ENCODE measurements around the gene RAC2.

The RAC2 gene

GRCh38 chr22:37221424-37222333 lies 22.4 kb downstream of the RAC2 start:
- no peak for DNase-seq (ENCODE audit: low read depth in 2 of 2)

DNA sequence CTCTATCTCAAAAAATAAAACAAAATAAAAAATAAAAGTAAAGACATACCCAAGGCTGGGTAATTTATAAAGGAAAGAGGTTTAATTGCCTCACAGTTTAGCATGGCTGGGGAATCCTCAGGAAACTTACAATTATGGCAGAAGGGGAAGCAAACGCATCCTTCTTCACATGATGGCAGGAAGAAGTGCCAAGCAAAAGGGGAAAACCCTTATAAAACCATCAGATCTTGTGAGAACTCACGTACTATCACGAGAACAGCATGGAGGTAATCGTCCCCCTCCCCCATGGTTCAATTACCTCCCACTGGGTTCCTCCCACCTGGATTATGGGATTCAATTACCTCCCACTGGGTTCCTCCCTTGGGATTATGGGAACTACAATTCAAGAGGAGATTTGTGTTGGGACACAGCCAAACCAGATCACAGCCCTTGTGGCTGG lies 23.5 kb downstream of the RAC2 start:
- no peak for DNase-seq (ENCODE audit: low read depth in 2 of 2)

- no peak for DNase-seq (ENCODE audit: low read depth in 2 of 2)
These were observed 24.5 kb downstream of the RAC2 start for GRCh38 chr22:37219533-37219932.

DNA sequence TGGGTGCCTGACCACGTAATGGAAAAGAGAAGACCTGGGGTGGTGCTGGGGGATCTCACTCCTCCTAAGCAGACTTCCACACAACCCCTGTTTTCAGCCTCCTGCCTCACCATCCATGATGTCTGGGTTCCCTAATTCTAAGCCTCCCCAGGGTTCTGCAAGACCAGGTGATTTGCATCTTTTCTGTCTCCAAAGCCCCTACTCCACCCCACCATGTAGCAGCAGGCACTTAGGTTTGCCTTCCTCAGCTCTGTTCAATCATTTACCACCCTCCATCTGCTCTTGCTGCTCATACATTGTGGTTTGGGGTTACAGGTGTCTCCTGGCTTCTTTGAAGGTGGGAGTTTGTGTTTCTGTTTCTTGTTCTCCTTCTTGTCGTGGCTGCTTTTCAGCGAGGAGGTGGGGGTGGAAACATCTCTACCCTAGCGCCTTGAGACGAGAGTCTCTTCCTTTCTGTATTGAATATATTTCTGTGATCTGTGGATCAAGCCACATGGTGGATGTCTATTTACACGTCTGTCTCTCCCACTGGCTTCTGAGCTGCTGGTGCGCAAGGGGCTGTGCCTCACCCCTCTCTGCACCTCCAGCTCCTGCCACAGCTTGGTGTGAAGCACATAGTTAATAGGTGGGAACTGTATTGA lies 25.2 kb downstream of the RAC2 start:
- no peak for DNase-seq (ENCODE audit: low read depth in 2 of 2)

- no peak for DNase-seq (ENCODE audit: low read depth in 2 of 2)
These were observed 25.7 kb downstream of the RAC2 start for GRCh38 chr22:37218399-37218770.

DNA sequence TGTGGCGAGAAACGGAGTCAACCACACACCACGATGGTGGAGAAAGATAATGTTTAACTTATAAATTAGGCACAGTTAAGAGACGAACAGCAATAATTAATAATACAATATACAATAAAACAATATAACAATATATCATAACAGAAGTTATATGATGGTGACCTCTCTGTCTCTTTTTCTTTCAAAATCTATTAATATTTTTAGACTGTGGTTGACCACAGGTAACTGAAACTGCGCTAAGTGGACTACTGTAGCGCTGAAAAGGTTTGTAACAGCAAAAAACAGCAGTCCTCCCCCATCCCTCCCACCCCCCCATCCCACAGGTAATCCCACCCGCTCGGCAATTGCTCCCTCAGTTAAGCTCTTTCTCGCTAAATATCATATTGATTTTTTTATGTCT lies 28.2 kb downstream of the RAC2 start:
- no peak for DNase-seq (ENCODE audit: low read depth in 2 of 2)

- no peak for DNase-seq (ENCODE audit: low read depth in 2 of 2)
These were observed 29.4 kb downstream of the RAC2 start for GRCh38 chr22:37214731-37215030.

DNA sequence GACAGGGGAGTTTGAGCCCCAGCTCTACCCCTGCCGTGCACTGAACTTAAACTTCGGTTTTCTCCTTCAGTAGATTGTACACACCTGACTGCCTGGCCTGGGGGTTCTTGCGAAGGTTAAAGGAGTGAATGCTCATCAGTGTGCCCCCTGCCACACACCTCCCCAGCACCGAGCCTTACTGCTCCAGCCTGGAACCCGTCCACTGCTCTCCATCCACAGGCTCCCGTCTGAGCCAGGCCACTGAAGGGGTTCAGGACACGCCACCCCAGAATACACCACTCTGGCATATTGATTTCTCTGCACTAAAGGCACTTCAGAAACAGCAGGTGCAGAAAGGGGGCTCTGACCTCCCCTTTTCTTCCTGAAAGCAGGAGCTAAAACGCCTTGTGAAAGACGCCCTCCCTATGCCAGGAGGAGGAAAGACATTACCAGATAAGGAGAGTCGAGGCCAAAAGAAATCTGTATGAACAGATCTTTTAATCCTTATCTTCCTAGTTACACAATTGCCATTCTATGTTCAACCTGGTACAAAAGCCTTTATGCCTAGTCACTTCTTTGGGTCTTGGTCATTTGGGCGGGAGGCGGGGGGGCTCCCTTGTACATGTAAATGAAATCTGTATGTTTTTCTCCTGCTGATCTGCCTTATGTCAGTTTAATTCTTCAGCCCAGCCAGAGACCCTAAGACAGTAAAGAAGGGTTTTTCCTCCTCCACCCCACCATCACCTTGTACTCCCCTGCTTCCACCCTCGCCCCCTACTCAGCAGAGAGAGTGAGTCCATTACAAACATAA lies 29.9 kb downstream of the RAC2 start:
- no peak for DNase-seq (ENCODE audit: low read depth in 2 of 2)

GRCh38 chr22:37213218-37213855 lies 30.7 kb downstream of the RAC2 start:
- no peak for DNase-seq (ENCODE audit: low read depth in 2 of 2)

DNA sequence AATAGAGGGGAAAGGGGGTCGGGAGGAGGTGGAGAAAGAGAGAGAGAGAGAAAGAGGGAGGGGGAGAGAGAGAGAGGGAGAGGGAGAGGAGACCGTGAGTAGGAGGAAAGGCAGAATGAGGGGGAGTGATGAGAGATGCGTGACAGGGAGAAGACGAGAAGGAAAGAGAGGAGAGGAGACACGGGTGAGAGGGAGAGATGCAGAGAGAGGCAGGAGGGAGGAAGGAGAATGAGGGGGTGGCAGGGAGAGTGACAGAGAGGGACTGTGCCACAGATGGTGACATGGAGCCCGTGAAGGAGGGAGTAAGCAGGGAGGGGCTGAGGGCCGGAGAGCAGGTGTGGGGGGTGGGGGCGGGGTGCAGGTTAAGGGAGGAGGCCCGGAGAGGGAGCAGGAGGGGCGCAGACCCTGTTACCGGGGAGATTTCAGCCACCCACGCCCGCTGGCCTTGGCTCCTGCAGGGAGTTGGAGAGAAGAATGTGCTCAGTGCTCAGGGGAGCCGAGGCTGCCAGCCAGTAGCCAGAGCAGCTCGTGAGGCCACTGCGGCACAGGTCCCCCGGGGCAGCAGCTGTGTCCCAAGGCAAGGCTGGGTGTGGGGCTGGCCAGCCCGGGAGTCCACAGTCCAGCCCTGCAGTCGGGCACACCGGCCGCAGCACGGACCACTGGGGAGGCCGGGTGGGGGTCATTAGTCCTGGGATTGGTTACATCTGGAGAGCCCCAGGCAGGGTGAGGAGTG lies 31.7 kb downstream of the RAC2 start, which contains the start of gene SSTR3:
Gene SSTR3 (minus strand): TSS at position 304 of the 733 bp plus-strand sequence. CDS start 4,674 bp downstream, outside the sequence.
- no peak for DNase-seq (ENCODE audit: low read depth in 2 of 2)

DNA sequence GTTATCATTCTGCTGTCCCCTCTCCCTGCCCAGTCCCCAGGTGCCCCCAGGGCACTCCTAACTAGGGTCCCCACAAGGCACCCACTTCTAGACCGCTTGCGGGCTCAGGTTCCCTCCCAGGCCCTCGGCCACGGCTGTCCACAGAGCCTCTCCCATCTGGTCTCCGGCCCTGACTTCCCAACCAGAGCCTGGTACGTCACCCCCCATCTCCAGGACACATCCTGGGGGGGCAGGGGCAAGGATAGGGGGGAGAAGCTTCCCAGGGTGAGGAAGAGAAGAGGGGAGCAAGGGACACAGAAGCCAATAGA lies 32.2 kb downstream of the RAC2 start:
- no peak for DNase-seq (ENCODE audit: low read depth in 2 of 2)

DNA sequence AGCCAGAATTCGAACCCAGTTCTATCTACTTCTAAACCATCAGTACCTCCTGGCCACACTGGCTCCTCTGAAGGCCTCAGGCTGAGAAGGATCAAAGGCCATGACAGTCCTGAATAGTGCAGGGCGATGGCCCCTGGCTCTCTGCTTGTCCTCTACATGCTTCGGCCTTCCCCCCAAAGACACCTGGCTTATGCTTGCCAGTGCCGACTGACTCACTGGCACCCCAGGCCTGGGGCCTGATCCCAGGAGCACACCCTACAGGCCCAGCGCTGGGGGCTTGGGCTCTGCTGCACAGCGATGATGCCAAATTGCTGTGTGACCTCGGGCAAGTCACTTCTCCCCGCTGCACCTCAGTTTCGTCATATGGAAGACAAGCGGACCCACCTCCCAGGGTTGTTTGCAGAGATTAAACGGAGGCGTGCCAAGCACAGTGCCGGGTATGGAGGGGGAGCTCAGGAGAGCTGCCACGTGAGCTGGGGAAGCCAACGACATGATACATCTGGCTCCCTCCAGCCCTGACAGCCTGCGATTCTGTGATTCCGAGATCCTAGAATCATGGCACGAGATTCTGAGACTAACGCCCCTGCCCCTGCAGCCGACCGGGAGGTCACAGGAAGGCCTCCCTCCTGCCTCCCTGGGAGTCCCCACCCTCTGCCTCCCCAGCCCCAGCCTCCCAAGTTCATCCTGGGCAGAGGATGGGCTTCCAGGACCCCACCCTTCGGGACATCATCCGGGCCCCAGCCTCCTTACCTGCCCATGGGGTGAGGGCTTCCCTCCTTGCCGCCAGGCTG lies 32.8 kb downstream of the RAC2 start:
- no peak for DNase-seq (ENCODE audit: low read depth in 2 of 2)

DNA sequence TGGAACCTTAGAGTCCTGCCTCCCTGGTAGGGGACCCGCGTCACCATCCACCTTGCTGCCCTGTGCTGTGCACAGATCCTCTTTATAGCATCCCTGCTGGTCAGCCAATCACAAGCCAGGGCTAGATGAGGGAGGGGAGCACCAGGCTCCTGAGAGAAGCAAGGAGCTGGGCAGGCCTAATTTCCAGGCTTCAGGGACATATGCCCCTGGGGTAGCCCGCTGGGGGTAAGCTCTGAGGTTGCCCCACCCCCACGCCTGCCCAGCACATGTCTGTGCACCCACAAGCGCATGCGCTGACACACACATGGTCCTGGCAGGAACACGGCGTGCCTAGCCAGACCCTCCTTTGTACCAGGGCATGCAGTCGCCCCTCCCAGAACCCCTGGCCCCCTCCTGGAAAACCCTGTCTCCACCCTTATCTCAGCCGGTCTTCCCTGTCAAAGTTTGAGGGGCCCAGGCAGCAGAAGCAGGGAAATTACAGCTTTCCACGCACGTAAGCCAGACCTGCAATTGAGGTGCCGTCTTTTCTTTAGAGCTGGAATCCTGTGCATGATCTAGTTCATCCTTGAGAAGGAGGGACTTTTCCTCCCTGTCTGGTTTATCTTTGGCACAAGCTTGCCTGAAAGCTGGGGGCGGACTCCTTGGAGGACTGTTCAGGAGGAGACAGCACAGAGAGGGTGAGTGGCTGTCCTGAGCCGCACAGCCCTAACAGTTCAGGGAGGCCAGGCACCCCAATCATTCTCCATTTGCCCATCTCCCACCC lies 33.8 kb downstream of the RAC2 start:
- no peak for DNase-seq (ENCODE audit: low read depth in 2 of 2)

GRCh38 chr22:37209140-37209845 lies 34.8 kb downstream of the RAC2 start:
- no peak for DNase-seq (ENCODE audit: low read depth in 2 of 2)

- DNase-seq (ENCODE audit: low read depth in 2 of 2), result no peak
These were observed 35.5 kb downstream of the RAC2 start for GRCh38 chr22:37208401-37209139.

DNA sequence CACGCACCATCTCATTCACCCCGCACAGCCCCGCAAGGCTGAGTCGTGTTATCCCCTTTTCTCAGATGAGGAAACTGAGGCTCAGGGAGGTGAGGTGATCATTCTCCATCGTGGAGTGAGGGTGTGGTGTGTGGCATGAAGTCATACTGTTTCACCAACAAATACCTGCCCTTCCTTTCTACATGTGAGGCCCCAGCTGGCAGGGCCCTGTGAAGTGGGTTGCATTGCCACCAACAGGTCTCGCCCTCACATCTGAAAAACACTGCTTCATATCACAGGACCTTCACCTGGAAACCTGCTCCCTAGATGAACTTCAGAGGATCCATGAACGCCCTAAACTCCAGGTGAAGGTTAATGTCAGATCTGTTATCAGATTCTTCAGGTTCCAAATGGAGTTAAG lies 36.1 kb downstream of the RAC2 start:
- DNase-seq (ENCODE audit: low read depth in 2 of 2), result no peak

DNA sequence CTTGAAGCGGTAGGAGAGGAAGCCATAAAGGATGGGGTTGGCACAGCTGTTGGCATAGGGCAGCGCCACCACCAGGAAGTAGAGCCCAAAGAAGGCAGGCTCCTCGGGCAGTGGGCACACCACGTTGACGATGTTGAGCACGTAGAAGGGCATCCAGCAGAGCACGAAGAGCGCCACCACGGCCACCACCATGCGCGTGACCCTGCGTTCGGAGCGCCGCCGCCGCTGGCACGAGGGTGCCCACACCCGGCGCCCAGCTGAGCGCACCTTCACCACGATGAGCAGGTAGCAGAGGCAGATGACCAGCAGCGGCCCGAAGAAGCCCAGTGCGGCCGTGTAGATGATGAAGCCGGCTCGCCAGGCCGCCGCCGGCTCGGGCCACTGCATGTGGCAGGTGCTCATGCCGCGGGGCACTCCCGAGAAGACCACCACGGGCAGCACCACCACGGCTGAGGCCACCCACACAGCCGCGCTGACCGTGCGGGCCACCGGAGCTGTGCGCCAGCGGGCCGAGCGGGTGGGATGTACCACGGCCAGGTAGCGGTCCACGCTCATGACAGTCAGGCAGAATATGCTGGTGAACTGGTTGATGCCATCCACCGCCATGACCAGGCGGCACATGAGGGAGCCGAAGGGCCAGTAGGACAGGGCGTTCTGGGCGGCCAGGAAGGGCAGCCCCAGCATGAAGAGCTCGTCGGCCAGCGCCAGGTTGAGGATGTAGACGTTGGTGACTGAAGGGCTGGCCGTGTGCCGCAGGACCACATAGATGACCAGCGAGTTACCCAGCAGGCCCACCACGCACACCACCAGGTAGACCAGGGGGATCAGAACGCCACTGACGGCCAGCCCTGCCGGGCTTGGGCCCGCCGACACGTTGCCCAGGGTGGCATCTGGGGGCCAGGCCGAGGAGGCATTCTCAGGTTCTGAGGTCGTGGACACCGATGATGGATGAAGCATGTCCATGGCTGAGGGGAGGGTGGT lies 36.9 kb downstream of the RAC2 start:
- no peak for DNase-seq (ENCODE audit: low read depth in 2 of 2)

Data from stimulated activated CD8-positive, alpha-beta memory T cell treated with anti-CD3 and anti-CD28 coated beads, Interleukin-7, amount 100 ng/mL, for 1 hour (primary cell).